ENCODE data around the gene BIN1. TPM values are rescaled to one million over a fixed set of nuclear protein-coding genes. Genes with fewer than 3 reads are reported as not detected.

BIN1 gene
- total RNA-seq, 4 donors from 2014 or later, result 49.2 to 68.3 (median 64.2) TPM

GRCh38 chr2:127049927-127050802 is 56.8 kb downstream of the BIN1 start:
- Histone ChIP-seq H3K36me3 (no peaks in the 10 kb centered on the region), H3K9me3 (no peaks in the 10 kb centered on the region), H3K27ac (no peak overlapping the region), H3K4me3 (replicated peaks in 1 of 3) (no peak overlapping the region), H3K4me1 (peaks cover 0 to 6% of the 10 kb centered on the region in 2 donors), H3K27me3 (no peaks in the 10 kb centered on the region)
- peak; percentile 56 to 61 for DNase-seq
- intact Hi-C loops (cut with DNase I), result no loop called here
- WGBS, 2 donors, result 37 to 39% methylated on average over 31 of the region's 33 CpGs
- TF ChIP-seq CTCF (IDR thresholded peaks at IDR 0.05), result peak; percentile 78 to 98 (median 88)
- no peak for TF ChIP-seq POLR2A (IDR thresholded peaks at IDR 0.05)

GRCh38 chr2:127048969-127049897 is 57.7 kb downstream of the BIN1 start:
- DNase-seq, result no peak
- Histone ChIP-seq H3K27me3 (no peaks in the 10 kb centered on the region), H3K27ac (no peak overlapping the region), H3K9me3 (no peaks in the 10 kb centered on the region), H3K4me1 (peaks cover 0 to 6% of the 10 kb centered on the region in 2 donors), H3K4me3 (replicated peaks in 1 of 3) (no peak overlapping the region), H3K36me3 (no peaks in the 10 kb centered on the region)
- 97 to 98% methylated on average over 13 to 15 of the region's 15 CpGs for WGBS, 2 donors
- TF ChIP-seq POLR2A (IDR thresholded peaks at IDR 0.05), result no peak
- no peak for TF ChIP-seq CTCF (IDR thresholded peaks at IDR 0.05)
- intact Hi-C loops (cut with DNase I), result no loop called here

- intact Hi-C loops (cut with DNase I), result no loop called here
- Histone ChIP-seq H3K27me3 (no peaks in the 10 kb centered on the region), H3K4me3 (replicated peaks in 1 of 3) (no peak overlapping the region), H3K9me3 (no peaks in the 10 kb centered on the region), H3K27ac (no peak overlapping the region), H3K4me1 (peaks cover 0 to 6% of the 10 kb centered on the region in 2 donors), H3K36me3 (no peaks in the 10 kb centered on the region)
- WGBS, 2 donors, result 60 to 100% methylated on average over 1 to 3 of the region's 6 CpGs
- DNase-seq, result no peak
- TF ChIP-seq POLR2A (IDR thresholded peaks at IDR 0.05), result no peak
- TF ChIP-seq CTCF (IDR thresholded peaks at IDR 0.05), result no peak
Measured at GRCh38 chr2:127048618-127048935, 58.4 kb downstream of the BIN1 start.

- no peaks in the 10 kb centered on the region for H3K9me3 ChIP-seq
- no peak for TF ChIP-seq CTCF (IDR thresholded peaks at IDR 0.05)
- no peak for TF ChIP-seq POLR2A (IDR thresholded peaks at IDR 0.05)
- no peaks in the 10 kb centered on the region for H3K27me3 ChIP-seq
- no peaks in the 10 kb centered on the region for H3K36me3 ChIP-seq
- H3K4me3 ChIP-seq (replicated peaks in 1 of 3), result no peak overlapping the region
- DNase-seq, result no peak
- intact Hi-C loops (cut with DNase I), result no loop called here
- peaks cover 0 to 6% of the 10 kb centered on the region in 2 donors for H3K4me1 ChIP-seq
- no peak overlapping the region for H3K27ac ChIP-seq
- 94 to 95% methylated on average over 38 of the region's 38 CpGs for WGBS, 2 donors
Measured at GRCh38 chr2:127047716-127048617, 59.0 kb downstream of the BIN1 start.

All from thyroid gland (tissue), 4 donors.